Left colon (tissue), 2 donors: ENCODE measurements around the gene PPEF1. TPM values are rescaled to one million over a fixed set of nuclear protein-coding genes. Genes with fewer than 3 reads are reported as not detected.
A peak's percentile ranks its signal among the peaks of the same experiment; 100 is the strongest.
"Not testable (repeated sequence)": the region's sequence is repeated elsewhere in the genome, so short reads cannot be mapped to it uniquely, and the experiment has no call there.

Experiments
- ATAC-seq: fragments of 200-7000 bp; cut with Tn5 transposase; one replicate; pipeline ENCODE4 v1.9.1; 2020; ENCODE audit warnings: mild to moderate bottlenecking, moderate library complexity
- DNase-seq, 2 donors: peaks; one replicate each; pipeline ENCODE4 v3.0.0-alpha.2; 2020
- intact Hi-C, 2 donors: fragments of 100-400 bp; cut with DNase I in 1 of 2; cut with micrococcal nuclease in 1 of 2; formaldehyde crosslinking; loops; one replicate each; pipeline versions ENCODE4 v1.11.2 to v1.14.0; 2022; cut with DNase I, micrococcal nuclease
- total RNA-seq, 2 donors: library from RNA; stranded (reverse); fragmentation: NEBNext Ultra II Directional; extraction: Animal tissue kit (Norgen Biotek cat#: 25700); gene quantifications; one replicate each; pipeline ENCODE4 v1.2.1, GENCODE V29; 2021
- donor health status: DM: no; HTN: no; CAD: no.
- donor health status: DM: yes; HTN: yes; CAD: no.

The PPEF1 gene
- total RNA-seq, 2 donors from 2014 or later = not detected

DNA sequence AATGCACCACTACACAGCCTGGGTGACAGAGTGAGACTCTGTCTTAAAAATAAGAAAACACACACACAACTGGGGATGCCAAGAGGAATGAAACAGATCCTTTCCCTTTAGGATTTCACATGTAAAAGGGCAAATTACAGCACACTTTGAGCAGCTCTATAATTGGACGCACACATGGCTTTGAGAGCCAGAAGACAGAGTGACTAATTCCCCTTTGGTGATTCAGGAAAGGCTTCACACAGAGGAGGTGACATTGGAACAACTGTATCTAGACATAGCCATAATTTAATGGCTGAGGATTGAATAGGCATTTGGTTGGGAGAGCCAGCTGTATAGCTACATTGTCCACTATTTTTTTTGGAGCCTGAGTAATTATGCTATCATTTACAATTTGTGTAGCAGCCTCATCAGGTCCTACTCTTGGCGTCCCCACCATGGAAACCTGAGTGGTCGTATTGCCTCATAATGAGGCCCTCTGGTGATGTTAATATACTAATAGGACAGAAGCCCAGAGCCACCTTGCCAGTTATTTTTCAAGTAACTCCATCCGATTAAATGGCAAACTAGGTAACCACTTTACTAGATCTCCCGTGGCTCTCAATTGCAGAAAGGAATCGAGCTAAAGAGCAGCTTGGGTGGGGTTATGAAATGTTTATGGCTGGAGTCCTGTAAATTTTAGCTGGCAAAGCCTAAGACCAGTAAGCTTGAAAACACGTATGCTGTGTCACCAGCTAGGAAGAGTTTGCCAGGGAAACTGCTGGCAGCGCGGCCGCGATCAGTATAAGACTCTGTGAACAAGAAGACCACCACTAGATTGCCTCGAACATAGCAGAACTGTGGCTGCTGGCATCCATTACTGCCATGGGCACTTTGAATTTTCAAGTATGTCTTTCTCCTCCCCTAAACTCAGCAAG lies 8.5 kb upstream of the PPEF1 start:
- ATAC-seq (no peak), DNase-seq (no peak)
- intact Hi-C loops = no loop called here

DNA sequence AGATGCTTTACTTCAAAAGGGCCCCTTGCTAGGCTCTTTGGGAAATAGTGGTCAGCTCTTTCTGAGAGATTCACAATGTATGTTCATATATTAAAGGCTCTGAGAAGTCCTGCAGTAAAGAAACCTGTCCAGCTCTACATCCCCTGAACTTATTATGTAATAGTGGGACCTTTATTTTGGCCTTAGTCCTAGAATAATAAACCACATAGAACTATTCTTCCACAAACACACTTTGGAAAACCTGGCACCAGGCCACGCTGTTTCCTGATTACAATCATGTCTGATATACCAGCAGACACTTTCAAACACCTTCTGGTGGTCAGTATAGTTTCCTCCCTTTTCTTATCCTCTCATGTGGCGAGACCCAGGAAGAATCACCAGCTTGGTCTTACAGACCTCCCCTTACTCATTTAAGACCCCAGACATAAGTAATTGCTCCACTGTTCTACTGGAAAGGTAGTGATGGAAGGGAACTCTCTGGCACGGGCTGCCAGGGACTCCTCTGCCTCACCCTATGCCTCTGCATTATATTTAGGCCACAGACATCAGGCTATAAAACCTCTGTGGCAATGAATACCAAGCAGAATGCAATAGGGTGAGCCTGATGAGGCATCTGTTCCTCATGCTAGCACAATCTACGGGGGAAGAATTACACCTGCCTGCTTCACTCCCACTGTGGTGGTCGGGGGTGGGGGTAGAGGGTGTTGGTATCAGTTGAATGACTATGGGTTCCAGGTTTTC lies 5.7 kb upstream of the PPEF1 start:
- DNase-seq = peak in 1 of 2 donors; percentile 40
- intact Hi-C loops = no loop called here
- no peak for ATAC-seq

DNA sequence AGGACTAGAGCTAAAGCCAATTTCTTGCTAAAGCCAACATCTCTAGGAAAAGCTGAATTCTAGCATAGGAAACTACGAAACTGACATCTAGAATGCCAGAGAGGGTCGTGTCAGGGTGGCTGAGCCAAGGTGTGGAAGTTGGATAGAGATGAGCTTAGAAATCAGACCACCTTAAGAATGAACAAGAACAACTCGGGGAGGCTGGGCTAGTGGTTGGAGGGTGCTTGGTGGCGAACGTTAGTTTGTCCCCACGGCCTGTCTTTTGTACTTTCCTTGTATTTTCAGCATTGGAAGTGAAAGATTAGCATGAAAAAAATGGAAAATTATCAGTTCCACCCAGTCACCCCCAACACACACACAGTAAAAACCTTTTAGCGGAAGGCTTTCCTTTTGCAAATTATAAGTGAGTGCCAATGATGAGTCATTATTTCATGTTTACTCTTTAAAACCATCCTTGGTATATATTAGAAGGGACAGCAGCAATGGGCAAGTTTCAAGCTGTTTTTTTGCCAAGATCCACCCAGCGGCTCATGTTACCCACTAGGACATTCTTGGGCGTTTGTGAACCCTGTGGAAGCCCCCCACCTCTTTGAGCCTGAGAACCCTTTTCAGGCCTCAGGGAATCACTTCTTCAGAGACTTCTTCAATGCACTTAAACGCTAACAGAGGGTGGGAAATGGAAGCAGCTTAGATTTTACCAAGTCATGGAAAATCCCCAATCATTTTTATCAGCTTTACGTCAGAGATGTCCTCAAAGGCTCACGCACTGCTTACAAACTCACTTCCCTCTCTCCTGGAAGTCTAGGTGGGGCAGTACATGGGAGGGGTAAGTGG lies 4.9 kb upstream of the PPEF1 start:
- ATAC-seq = no peak
- intact Hi-C loops = no loop called here

DNA sequence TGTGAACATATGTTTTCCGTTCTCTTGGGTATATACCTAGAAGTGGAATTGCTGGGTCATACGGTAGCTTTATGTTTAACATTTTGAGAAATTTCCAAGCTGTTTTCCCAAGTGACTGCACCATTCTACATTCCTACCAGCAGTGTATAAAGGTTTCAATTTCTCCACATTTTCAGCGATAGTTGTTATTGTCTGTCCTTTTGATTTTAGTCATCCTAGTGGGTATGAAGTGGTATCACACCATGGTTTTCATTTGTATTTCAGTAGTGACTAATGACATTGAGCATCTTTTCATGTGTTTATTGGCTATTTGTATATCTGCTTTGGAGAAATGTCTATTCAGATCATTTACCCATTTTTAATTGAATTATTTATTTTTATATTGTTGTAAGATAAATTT lies 2.4 kb downstream of the PPEF1 start:
- ATAC-seq = no peak
- DNase-seq = no peak
- intact Hi-C loops = no loop called here

More for the DNA sequence above, 4.9 kb upstream of the PPEF1 start:
- DNase-seq = no peak

DNA sequence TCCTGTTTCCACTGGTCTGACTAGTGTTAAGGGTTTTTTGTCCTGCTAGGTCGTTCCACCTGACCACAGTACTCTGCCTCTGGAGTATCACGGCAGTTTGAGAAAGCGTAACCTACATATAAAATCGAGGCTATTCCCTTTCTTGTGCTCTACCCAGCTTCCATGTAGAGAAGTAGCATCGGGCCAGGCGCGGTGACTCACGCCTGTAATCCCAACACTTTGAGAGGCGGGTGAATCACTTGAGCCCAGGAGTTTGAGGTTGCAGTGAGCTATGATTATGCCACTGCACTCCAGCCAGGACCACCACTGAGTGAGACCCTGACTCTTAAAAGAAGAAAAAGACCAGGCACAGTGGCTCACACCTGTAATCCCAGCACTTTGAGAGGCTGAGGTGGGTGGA lies 7.5 kb downstream of the PPEF1 start:
- intact Hi-C loops = no loop called here
- no peak for ATAC-seq
- DNase-seq = no peak

- ATAC-seq = no peak
- intact Hi-C loops = no loop called here
- DNase-seq = no peak
These were observed 12.4 kb downstream of the PPEF1 start for GRCh38 chrX:18719852-18720251.

GRCh38 chrX:18721683-18722499 lies 14.4 kb downstream of the PPEF1 start:
- intact Hi-C loops = no loop called here
- ATAC-seq = no peak
- DNase-seq = no peak

GRCh38 chrX:18722500-18723071 lies 15.1 kb downstream of the PPEF1 start:
- no peak for ATAC-seq
- intact Hi-C loops = no loop called here
- no peak for DNase-seq

- intact Hi-C loops = no loop called here
- DNase-seq = no peak
- no peak for ATAC-seq
These were observed 18.0 kb downstream of the PPEF1 start for GRCh38 chrX:18725310-18725943.

- ATAC-seq = no peak
- intact Hi-C loops = no loop called here
- DNase-seq = no peak
These were observed 25.8 kb downstream of the PPEF1 start for GRCh38 chrX:18733287-18733686.

DNA sequence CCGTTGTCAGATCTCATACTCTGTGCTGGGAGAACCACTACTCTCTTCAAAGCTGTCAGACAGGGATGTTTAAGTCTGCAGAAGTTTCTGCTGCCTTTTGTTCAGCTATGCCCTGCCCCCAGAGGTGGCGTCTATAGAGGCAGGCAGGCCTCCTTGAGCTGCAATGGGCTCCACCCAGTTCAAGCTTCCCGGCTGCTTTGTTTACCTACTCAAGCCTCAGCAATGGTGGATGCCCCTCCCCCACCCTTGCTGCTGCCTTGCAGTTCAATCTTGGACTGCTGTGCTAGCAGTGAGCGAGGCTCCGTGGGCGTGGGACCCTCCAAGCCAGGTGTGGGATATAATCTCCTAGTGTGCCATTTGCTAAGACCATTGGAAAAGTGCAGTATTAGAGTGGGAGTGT lies 32.2 kb downstream of the PPEF1 start:
- DNase-seq = peak in 1 of 2 donors; percentile 7
- intact Hi-C loops, ATAC-seq: not testable (repeated sequence)

GRCh38 chrX:18748499-18748898 lies 41.1 kb downstream of the PPEF1 start:
- DNase-seq (no peak), ATAC-seq (no peak)
- intact Hi-C loops = no loop called here

GRCh38 chrX:18753631-18754030 lies 46.2 kb downstream of the PPEF1 start:
- intact Hi-C loops = no loop called here
- no peak for DNase-seq
- no peak for ATAC-seq

DNA sequence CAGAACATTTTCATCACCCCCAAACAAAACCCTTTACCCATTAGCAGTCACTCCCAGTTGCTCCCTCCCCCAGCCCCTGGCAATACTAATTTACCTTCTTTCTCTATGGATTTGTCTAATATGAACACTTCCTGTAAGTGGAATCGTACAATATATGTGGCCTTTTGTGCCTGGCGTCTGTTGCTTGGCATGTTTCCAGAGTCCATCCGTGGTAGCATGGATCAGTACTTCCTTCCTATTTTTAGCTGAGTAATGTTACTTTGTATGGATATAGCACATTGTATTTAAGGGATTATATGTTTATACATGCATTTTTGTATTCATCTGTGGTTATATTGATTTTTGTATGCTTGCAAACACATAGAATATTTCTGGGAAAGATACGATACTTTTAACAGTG lies 48.2 kb downstream of the PPEF1 start:
- intact Hi-C loops = no loop called here
- no peak for DNase-seq
- ATAC-seq = no peak

- intact Hi-C loops = no loop called here
- no peak for ATAC-seq
These were observed 50.8 kb downstream of the PPEF1 start for GRCh38 chrX:18757956-18758932.

DNA sequence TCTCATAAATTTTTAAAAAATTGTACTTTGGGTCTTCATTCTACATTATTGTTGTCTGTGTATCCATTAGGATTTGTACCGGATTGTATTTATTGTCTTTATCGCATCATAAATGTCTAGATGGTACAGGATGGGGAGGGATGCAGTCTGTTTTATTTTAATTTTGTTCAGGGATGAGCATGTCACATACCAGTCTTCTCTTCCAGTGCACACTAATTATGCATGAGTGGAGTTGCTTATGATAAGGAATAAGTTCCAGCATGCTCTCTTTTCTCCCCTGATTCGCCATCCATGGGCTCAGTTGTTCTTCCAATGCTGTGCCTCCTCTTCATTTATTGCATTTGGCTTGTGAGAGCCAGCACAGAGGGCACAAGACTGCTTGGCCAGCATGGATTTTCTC lies 54.3 kb downstream of the PPEF1 start:
- ATAC-seq (no peak), DNase-seq (no peak)
- intact Hi-C loops = no loop called here

More at GRCh38 chrX:18757956-18758932, 50.8 kb downstream of the PPEF1 start:
- no peak for DNase-seq

- ATAC-seq, DNase-seq, intact Hi-C loops: not testable (repeated sequence)
These were observed 55.7 kb downstream of the PPEF1 start for GRCh38 chrX:18763106-18763505.
